ENCODE measurements around the gene YBEY. TPM values are rescaled to one million over a fixed set of nuclear protein-coding genes. Genes with fewer than 3 reads are reported as not detected.

YBEY gene
- total and polyA plus RNA-seq, 2 donors (not counting 3 experiments of a cell fraction or from before 2014, with no cell fraction given) = 6.1 to 15.3 TPM

DNA sequence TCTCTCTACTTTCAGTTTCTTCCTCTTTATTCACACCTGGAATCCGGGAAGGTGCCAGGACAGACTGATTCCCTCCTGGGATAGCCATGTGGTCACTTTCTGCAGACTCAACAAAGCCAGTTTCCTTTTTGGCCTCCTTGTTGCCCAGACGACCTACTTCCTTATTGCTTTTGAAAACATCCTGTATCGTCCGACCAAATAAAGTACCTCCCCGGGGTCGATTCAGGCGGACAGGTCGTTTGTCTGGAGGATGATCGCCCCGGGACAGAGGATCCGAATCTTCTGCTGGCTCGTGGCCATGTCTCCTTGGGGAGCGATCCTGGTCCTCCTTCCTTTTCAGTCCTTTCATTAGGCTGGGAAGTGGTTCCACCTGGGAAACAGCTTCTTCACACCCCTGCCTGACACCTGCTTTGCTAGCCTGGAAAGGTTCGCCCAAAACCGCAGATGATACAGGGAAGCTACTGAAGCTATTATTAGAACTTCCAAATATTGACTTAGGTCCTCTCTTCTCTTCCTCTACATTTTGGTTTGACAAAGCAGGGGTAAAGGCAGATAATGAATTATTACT lies 2.0 kb upstream of the YBEY start:
- Histone ChIP-seq H3K9me1 (replicated peaks; ENCODE audit: control insufficient read depth, extremely low read depth, insufficient read depth, low read length) (no peaks in the 10 kb centered on the region), H3K4me1 (ENCODE audit: control insufficient read depth, extremely low read depth, insufficient read depth, low read length) (peaks cover 33% of the 10 kb centered on the region), H4K20me1 (replicated peaks; ENCODE audit: control insufficient read depth, extremely low read depth, insufficient read depth, low read length) (no peaks in the 10 kb centered on the region), H3K4me2 (ENCODE audit: insufficient read depth, low read length) (peak overlapping the region; percentile 83), H3K4me3 (replicated peaks in 1 of 3; ENCODE audit: insufficient read depth in 1 of 3, low read depth in 1 of 3, low read length in 3 of 3) (peak overlapping the region in 2 of 3 experiments; percentile 1 to 24), H3K27ac (ENCODE audit: insufficient read depth, low read depth, low read length) (peak overlapping the region; percentile 13), H3K9ac (replicated peaks; ENCODE audit: extremely low read depth, insufficient read depth, low read length) (no peak overlapping the region), H3K27me3 (ENCODE audit: control insufficient read depth in 2 of 2, insufficient read depth in 2 of 2, low read length in 2 of 2) (no peaks in the 10 kb centered on the region), H2AFZ (ENCODE audit: low read depth, low read length) (no peak overlapping the region), H3K79me2 (ENCODE audit: control insufficient read depth, insufficient read depth, low read length) (peaks cover 50% of the 10 kb centered on the region), H3K36me3 (ENCODE audit: control insufficient read depth in 2 of 2, extremely low read depth in 1 of 2, insufficient read depth in 2 of 2, low read length in 2 of 2) (peaks cover 0 to 15% of the 10 kb centered on the region in 2 experiments), H3K9me3 (replicated peaks; ENCODE audit: control insufficient read depth, insufficient read depth, low read length) (no peaks in the 10 kb centered on the region)
- TF ChIP-seq FOS (IDR thresholded peaks at IDR 0.05; ENCODE audit: borderline replicate concordance, insufficient read depth, low read length) (no peak), POLR2A (IDR thresholded peaks at IDR 0.05; ENCODE audit: low read depth, low read length) (no peak), GATA2 (IDR thresholded peaks at IDR 0.05; ENCODE audit: insufficient read depth, insufficient read length, low read depth, low read length) (no peak), POLR2AphosphoS5 (IDR thresholded peaks at IDR 0.05; ENCODE audit: insufficient read depth, low read depth, low read length) (no peak), MYC (IDR thresholded peaks at IDR 0.05; ENCODE audit: low read depth, low read length) (no peak), JUN (IDR thresholded peaks at IDR 0.05; ENCODE audit: borderline replicate concordance, insufficient read depth, insufficient read length, low read depth) (no peak), EZH2 (IDR thresholded peaks at IDR 0.05; ENCODE audit: borderline replicate concordance, low read depth, low read length, severe bottlenecking) (no peak)
- TF ChIP-seq, protein P1, sequence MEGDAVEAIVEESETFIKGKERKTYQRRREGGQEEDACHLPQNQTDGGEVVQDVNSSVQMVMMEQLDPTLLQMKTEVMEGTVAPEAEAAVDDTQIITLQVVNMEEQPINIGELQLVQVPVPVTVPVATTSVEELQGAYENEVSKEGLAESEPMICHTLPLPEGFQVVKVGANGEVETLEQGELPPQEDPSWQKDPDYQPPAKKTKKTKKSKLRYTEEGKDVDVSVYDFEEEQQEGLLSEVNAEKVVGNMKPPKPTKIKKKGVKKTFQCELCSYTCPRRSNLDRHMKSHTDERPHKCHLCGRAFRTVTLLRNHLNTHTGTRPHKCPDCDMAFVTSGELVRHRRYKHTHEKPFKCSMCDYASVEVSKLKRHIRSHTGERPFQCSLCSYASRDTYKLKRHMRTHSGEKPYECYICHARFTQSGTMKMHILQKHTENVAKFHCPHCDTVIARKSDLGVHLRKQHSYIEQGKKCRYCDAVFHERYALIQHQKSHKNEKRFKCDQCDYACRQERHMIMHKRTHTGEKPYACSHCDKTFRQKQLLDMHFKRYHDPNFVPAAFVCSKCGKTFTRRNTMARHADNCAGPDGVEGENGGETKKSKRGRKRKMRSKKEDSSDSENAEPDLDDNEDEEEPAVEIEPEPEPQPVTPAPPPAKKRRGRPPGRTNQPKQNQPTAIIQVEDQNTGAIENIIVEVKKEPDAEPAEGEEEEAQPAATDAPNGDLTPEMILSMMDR (IDR thresholded peaks at IDR 0.05; ENCODE audit: extremely low read depth in 1 of 2, insufficient read depth in 1 of 2, low read depth in 1 of 2, low read length in 2 of 2) = no peak
- TF ChIP-seq, protein P2, sequence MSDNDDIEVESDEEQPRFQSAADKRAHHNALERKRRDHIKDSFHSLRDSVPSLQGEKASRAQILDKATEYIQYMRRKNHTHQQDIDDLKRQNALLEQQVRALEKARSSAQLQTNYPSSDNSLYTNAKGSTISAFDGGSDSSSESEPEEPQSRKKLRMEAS (IDR thresholded peaks at IDR 0.05; ENCODE audit: insufficient read depth, insufficient read length) = no peak
- dilution Hi-C loops (cut with MboI; ENCODE audit: extremely low pct_ligation_motif_present, low sequenced_read_pairs) (no loop called here), intact Hi-C loops (cut with micrococcal nuclease) (loop anchor here (2.0 kb wide), 1 partner anchor 55 kb away; the partner anchor contains the start of gene LSS)
- BruUV-seq (replicated peaks) = no TSS peak
- DNase-seq (ENCODE audit: low read depth, low spot score) = peak; percentile 51
- POLR2A ChIA-PET = interaction anchor here (1.4 kb wide), 1 partner anchor 39 kb away, joined by 3 read pairs; no protein-coding TSS in a partner anchor
- FAIRE-seq = no peak
- CTCF ChIA-PET = interaction anchor here (0.6 to 3.0 kb wide), 5 partner anchors 27 to 140 kb away, joined by 3 to 14 read pairs (median 4); a partner anchor contains a TSS
